Bronchial epithelial cell (primary cell): ENCODE results near the gene PPTC7. TPM values are rescaled to one million over a fixed set of nuclear protein-coding genes. Genes with fewer than 3 reads are reported as not detected.
"Not testable (repeated sequence)": the region's sequence is repeated elsewhere in the genome, so short reads cannot be mapped to it uniquely, and the experiment has no call there.

ENCODE experiments used
- DNase-seq: peaks from one replicate; pipeline ENCODE4 v3.0.0-alpha.2; 2010; ENCODE audit warnings: low read depth
- FAIRE-seq: peaks from 2 replicates; lab custom pipeline; 2011; peaks lifted over from hg19 to GRCh38; lab: Jason Lieb, UNC
- H3K27me3 ChIP-seq: 2 replicates; pipeline ENCODE4 v1.5.1; 2011; ENCODE audit warnings: low read length; ENCODE audit not compliant: control insufficient read depth, insufficient read depth
- H3K36me3 ChIP-seq: 2 replicates; pipeline ENCODE4 v1.5.1; 2011; ENCODE audit warnings: low read length; ENCODE audit not compliant: control insufficient read depth, insufficient read depth
- H3K4me3 ChIP-seq: 2 replicates; pipeline ENCODE4 v1.5.1; 2011; ENCODE audit warnings: mild to moderate bottlenecking, low read depth, low read length, control low read depth
- total RNA-seq: library from RNA; depleted of rRNA; stranded (reverse); fragments of >200 nt; gene quantifications from 2 replicates; pipeline ENCODE4 v1.2.1, GENCODE V29; 2014
- TF ChIP-seq, protein P1 (sequence below): IDR thresholded peaks from 2 replicates; pipeline ENCODE4 v1.5.1; 2011; ENCODE audit warnings: mild to moderate bottlenecking, moderate library complexity, low read length, control low read depth, inconsistent platforms; ENCODE audit not compliant: insufficient read depth, severe bottlenecking

The PPTC7 gene
- total RNA-seq, 1 donor from 2014 or later: 10.8 TPM

- TF ChIP-seq, protein P1, sequence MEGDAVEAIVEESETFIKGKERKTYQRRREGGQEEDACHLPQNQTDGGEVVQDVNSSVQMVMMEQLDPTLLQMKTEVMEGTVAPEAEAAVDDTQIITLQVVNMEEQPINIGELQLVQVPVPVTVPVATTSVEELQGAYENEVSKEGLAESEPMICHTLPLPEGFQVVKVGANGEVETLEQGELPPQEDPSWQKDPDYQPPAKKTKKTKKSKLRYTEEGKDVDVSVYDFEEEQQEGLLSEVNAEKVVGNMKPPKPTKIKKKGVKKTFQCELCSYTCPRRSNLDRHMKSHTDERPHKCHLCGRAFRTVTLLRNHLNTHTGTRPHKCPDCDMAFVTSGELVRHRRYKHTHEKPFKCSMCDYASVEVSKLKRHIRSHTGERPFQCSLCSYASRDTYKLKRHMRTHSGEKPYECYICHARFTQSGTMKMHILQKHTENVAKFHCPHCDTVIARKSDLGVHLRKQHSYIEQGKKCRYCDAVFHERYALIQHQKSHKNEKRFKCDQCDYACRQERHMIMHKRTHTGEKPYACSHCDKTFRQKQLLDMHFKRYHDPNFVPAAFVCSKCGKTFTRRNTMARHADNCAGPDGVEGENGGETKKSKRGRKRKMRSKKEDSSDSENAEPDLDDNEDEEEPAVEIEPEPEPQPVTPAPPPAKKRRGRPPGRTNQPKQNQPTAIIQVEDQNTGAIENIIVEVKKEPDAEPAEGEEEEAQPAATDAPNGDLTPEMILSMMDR: no peak
- FAIRE-seq (no peak), DNase-seq (no peak)
- Histone ChIP-seq H3K36me3 (no peaks in the 10 kb centered on the region), H3K4me3 (no peak overlapping the region), H3K27me3 (no peaks in the 10 kb centered on the region)
These were observed 7.7 kb upstream of the PPTC7 start for GRCh38 chr12:110590806-110591326.

GRCh38 chr12:110590059-110590458 is 6.9 kb upstream of the PPTC7 start:
- no peaks in the 10 kb centered on the region for H3K36me3 ChIP-seq
- no peaks in the 10 kb centered on the region for H3K27me3 ChIP-seq
- no peak overlapping the region for H3K4me3 ChIP-seq
- FAIRE-seq (no peak), DNase-seq (no peak)
- TF ChIP-seq, protein P1: no peak

- FAIRE-seq: not testable (repeated sequence)
These were observed 4.0 kb upstream of the PPTC7 start for GRCh38 chr12:110587102-110587501.

DNA sequence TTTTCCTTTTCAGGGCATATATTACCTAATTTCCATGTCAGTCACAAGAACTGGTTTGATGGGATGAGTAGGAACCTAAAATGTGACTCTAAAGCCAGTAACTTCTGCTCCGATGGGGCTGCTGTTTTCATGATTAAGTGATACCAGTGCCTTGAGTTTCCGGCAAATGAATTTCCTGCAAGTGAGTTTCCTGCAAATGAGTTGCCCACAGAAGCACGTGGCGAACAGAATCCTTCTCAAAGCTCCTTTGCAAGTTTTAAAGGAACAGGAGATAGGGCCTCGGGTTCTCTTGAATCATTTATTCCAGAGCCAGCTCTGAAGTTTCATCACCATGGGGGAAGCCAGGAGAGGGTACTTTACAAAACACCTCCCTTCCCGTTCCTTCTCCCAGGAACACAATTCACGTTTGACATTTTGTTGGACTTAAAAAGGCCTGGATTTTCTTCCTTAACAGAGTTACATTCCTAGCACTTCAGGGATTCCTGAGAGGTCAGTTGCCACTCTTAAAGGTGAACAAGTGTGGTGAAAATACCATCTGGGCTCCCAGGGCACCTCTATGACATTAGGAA is 2.2 kb upstream of the PPTC7 start:
- FAIRE-seq (no peak), DNase-seq (peak; percentile 71)

More at GRCh38 chr12:110587102-110587501, 4.0 kb upstream of the PPTC7 start:
- not testable (repeated sequence) for DNase-seq, H3K4me3 ChIP-seq, H3K27me3 ChIP-seq, H3K36me3 ChIP-seq

DNA sequence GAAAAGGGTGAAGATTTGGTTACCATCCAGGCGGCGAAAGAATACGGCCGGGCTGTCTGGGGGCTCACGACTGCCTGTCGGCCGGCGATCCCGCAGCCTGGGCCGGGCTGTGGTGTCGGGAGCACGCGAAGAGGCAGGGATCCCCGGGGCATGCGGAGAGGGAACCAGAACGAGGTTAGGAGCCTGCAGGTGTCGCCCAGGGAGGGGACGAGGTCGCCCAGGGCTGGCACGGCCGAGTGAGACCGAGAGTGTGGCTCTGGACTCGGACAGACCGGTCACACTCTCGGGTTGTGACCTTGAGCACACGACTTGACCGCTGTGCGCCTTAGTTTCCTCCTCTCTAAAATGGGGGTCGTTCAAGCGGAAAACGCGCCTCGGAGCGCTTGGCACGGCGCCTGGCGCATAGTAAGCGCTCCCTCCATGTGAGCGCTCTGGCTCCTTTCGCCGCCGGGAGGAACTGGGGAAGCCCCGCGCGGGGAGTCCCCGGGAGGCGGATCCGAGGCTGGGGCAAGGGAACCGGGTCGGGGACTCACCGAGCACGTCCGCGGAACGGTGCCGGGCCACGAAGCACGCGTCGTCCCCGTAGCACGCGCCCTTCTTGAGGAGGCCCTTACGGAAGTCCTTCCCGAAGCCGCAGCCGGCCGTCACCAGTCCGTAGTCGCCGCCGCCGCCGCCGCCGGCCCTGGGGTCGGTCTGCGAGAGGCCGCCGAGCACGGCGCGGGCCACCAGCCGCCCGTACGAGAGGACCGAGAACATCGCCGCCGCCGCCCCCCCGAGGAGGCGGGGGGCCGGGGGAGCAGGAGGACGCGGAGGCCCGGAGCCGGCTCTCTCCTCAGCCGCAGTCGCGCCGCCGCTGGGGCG is 612 bp downstream of the PPTC7 start:
- TF ChIP-seq, protein P1: no peak
- FAIRE-seq: no peak
- DNase-seq: peak; percentile 45
- Histone ChIP-seq H3K36me3 (no peaks in the 10 kb centered on the region), H3K27me3 (no peaks in the 10 kb centered on the region), H3K4me3 (peak overlapping the region; percentile 79)

More for the DNA sequence above, 2.2 kb upstream of the PPTC7 start:
- no peaks in the 10 kb centered on the region for H3K36me3 ChIP-seq
- H3K4me3 ChIP-seq: no peak overlapping the region
- TF ChIP-seq, protein P1: no peak
- H3K27me3 ChIP-seq: no peaks in the 10 kb centered on the region

GRCh38 chr12:110581931-110582275 is 1.2 kb downstream of the PPTC7 start:
- TF ChIP-seq, protein P1: no peak
- no peaks in the 10 kb centered on the region for H3K27me3 ChIP-seq
- H3K36me3 ChIP-seq: no peaks in the 10 kb centered on the region
- H3K4me3 ChIP-seq: peak overlapping the region; percentile 79
- no peak for DNase-seq
- no peak for FAIRE-seq
